ENCODE data around the gene ETV3. TPM values are rescaled to one million over a fixed set of nuclear protein-coding genes. Genes with fewer than 3 reads are reported as not detected.
"Not testable (repeated sequence)": the region's sequence is repeated elsewhere in the genome, so short reads cannot be mapped to it uniquely, and the experiment has no call there.

Gene ETV3
- polyA plus RNA-seq (2013) = 26.7 TPM

DNA sequence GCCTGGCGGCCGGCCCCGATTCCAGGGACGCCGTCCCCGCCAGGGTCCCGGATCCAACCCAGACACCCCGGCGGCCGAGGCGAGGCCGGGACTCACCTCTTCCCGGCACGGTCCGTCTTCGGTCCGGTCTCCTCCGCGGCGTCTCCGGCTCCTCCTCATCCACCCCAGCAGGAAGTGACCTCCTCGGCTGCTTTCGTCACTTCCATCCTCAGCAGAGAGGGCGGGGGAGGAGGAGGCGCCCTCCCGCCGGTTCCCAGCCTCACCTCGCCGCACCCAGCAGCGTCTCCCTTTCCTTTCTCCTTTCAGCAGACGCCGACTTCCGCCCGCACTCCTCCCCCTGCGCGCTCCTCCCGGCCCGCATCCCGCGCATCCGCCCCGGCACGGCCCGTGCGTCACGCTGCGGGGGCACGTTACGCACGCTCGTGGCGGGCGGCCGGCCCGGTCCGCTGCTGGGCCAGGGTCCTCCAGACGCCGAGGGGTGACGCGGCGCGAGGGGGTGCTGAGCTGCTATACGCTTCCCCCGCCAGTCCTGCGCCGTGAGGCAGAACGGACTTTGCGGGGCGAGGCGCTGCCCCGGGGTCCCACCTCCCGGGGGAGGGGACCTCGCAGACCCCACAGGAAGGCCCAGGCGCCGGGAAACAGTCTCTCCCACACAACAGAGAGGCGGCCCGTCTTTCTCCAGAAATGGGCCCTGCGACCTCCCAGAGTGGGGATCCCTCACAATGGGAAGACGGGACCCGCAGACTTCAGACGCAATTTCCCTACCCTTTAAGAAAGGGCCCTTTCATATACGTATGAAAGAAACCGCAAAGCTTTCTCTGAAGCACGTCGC lies at the start of gene ETV3:
TSS of gene ETV3 (minus strand) at position 176 of the 832 bp plus-strand sequence. CDS start 2,043 bp downstream, outside the sequence.
- peaks cover 21 to 40% (median 27%) of the 10 kb centered on the region in 4 experiments for H3K4me1 ChIP-seq (ENCODE audit: control extremely low read depth in 1 of 4, control insufficient read depth in 4 of 4, insufficient read depth in 4 of 4, low read length in 3 of 4)
- peak; percentile 87 to 93 (median 90) for DNase-seq
- ChIA-PET POLR2A (interaction anchor here (1.0 to 3.4 kb wide), 3 partner anchors 10 to 65 kb away, joined by 3 to 31 read pairs (median 12); no protein-coding TSS in a partner anchor), CTCF (interaction anchor here (1.7 to 15.6 kb wide), 2 partner anchors 9 to 15 kb away, joined by 3 to 180 read pairs; no protein-coding TSS in a partner anchor)
- peaks cover 12 to 28% (median 20%) of the 10 kb centered on the region in 4 experiments for H3K36me3 ChIP-seq (ENCODE audit: control insufficient read depth in 4 of 4, insufficient read depth in 4 of 4, low read length in 3 of 4)
- peak within 1 kb of the TSS; percentile 80 to 97 (median 94) for H3K4me3 ChIP-seq (ENCODE audit: control insufficient read depth in 1 of 7, extremely low read depth in 1 of 7, insufficient read depth in 4 of 7, low read depth in 2 of 7, low read length in 6 of 7)
- WGBS (ENCODE audit: insufficient coverage) = 0% methylated on average over 59 of the region's 85 CpGs
- no peaks in the 10 kb centered on the region for H3K9me3 ChIP-seq (ENCODE audit: control extremely low read depth in 1 of 5, control insufficient read depth in 4 of 5, insufficient read depth in 2 of 5, low read depth in 1 of 5, low read length in 4 of 5)
- H3K27me3 ChIP-seq (replicated peaks in 2 of 5; ENCODE audit: control insufficient read depth in 4 of 5, insufficient read depth in 5 of 5, low read length in 4 of 5) = no peaks in the 10 kb centered on the region
- peak within 1 kb of the TSS; percentile 91 to 96 for H3K27ac ChIP-seq (ENCODE audit: insufficient read depth in 1 of 2, low read depth in 1 of 2, low read length in 2 of 2, poor library complexity in 1 of 2, severe bottlenecking in 2 of 2)

DNA sequence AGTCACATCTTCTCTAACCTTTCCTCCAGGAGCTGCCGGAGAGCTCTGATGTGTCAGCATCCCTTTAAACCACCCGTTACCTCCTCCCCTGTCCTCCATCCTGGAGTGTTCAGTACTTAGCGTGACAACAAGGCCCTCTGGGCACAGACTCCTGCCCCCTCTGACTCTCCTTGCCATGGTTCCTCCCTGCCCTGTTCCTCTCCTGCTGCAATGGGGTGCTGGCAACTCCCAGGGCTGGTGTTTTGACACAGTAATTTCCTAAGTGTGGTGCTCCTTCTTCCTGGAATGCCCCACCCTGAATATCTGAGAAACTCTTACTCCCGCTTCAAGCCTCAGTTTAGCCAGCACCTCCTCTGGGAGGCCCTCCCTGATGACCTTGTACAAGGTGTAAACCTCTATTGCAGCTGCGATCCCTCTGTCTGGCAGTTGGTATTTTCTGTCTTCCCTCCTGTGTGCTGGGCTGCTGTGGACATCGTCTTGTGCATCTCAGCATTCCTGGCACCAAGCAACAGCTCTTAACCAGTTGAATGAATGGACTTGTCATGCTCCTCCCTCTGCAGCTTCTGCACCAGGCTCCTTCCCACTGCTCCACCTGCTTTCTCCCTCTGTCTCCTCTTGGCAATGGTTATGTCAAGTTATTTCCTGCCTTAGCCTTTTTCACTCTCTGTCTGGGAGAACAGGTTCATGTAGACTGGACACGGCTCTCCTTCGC lies 48.2 kb upstream of the ETV3 start:
- H3K27ac ChIP-seq (ENCODE audit: insufficient read depth in 1 of 2, low read depth in 1 of 2, low read length in 2 of 2, poor library complexity in 1 of 2, severe bottlenecking in 2 of 2) = no peak overlapping the region
- no peaks in the 10 kb centered on the region for H3K9me3 ChIP-seq (ENCODE audit: control extremely low read depth in 1 of 5, control insufficient read depth in 4 of 5, insufficient read depth in 2 of 5, low read depth in 1 of 5, low read length in 4 of 5)
- H3K4me1 ChIP-seq (ENCODE audit: control extremely low read depth in 1 of 4, control insufficient read depth in 4 of 4, insufficient read depth in 4 of 4, low read length in 3 of 4) = peaks cover 3 to 15% (median 13%) of the 10 kb centered on the region in 4 experiments
- POLR2A ChIA-PET = no interaction called here
- H3K4me3 ChIP-seq (ENCODE audit: control insufficient read depth in 1 of 7, extremely low read depth in 1 of 7, insufficient read depth in 4 of 7, low read depth in 2 of 7, low read length in 6 of 7) = no peak overlapping the region
- CTCF ChIA-PET = interaction anchor here (1.3 to 2.4 kb wide), 8 partner anchors 8 to 319 kb away, joined by 3 to 11 read pairs (median 6); no protein-coding TSS in a partner anchor
- DNase-seq = no peak
- 99% methylated on average over 8 of the region's 8 CpGs for WGBS (ENCODE audit: insufficient coverage)
- peaks cover 0 to 3% (median 0%) of the 10 kb centered on the region in 5 experiments for H3K27me3 ChIP-seq (replicated peaks in 2 of 5; ENCODE audit: control insufficient read depth in 4 of 5, insufficient read depth in 5 of 5, low read length in 4 of 5)
- H3K36me3 ChIP-seq (ENCODE audit: control insufficient read depth in 4 of 4, insufficient read depth in 4 of 4, low read length in 3 of 4) = no peaks in the 10 kb centered on the region

DNA sequence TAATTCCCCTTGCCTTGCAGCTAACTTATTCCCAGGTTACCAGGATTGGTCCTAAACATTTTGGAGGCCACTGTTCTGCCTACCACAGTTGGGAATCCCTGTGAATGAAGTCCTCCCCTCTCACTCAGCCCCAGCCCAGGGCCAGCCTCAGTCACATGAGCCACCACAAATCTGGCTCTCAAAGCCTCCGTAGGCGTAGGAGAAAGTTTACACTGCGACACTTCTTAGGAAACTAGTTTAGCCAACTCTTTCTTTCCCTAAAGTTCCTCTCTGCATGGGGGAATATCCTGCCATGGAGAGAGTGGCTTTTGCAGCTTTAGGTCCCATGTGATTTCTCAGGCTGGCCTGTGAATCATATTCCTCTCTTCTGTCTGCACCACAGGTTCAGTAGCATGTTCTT lies 45.7 kb upstream of the ETV3 start:
- DNase-seq = no peak
- Histone ChIP-seq H3K4me1 (ENCODE audit: control extremely low read depth in 1 of 4, control insufficient read depth in 4 of 4, insufficient read depth in 4 of 4, low read length in 3 of 4) (peaks cover 3 to 23% (median 19%) of the 10 kb centered on the region in 4 experiments), H3K36me3 (ENCODE audit: control insufficient read depth in 4 of 4, insufficient read depth in 4 of 4, low read length in 3 of 4) (no peaks in the 10 kb centered on the region), H3K4me3 (ENCODE audit: control insufficient read depth in 1 of 7, extremely low read depth in 1 of 7, insufficient read depth in 4 of 7, low read depth in 2 of 7, low read length in 6 of 7) (no peak overlapping the region), H3K27me3 (replicated peaks in 2 of 5; ENCODE audit: control insufficient read depth in 4 of 5, insufficient read depth in 5 of 5, low read length in 4 of 5) (no peaks in the 10 kb centered on the region), H3K27ac (ENCODE audit: insufficient read depth in 1 of 2, low read depth in 1 of 2, low read length in 2 of 2, poor library complexity in 1 of 2, severe bottlenecking in 2 of 2) (no peak overlapping the region), H3K9me3 (ENCODE audit: control extremely low read depth in 1 of 5, control insufficient read depth in 4 of 5, insufficient read depth in 2 of 5, low read depth in 1 of 5, low read length in 4 of 5) (no peaks in the 10 kb centered on the region)
- POLR2A ChIA-PET = no interaction called here
- 100% methylated on average over 1 of the region's 3 CpGs for WGBS (ENCODE audit: insufficient coverage)
- CTCF ChIA-PET = interaction anchor here (1.0 to 2.4 kb wide), 8 partner anchors 9 to 322 kb away, joined by 3 to 11 read pairs (median 4); no protein-coding TSS in a partner anchor

DNA sequence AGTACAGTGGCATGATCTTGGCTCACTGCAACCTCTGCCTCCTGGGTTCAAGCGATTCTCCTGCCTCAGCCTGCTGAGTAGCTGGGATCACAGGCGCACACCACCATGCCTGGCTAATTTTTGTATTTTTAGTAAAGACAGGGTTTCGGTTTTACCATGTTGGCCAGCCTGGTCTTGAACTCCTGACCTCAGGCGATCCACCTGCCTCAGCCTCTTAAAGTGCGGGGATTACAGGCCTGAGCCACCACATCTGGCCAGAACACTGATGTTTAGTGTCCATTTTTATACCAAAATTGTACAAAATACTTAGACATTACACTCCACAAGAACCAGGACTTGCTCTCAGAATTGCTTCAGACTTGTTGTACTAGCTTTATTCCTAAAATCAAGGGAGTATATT lies 44.2 kb upstream of the ETV3 start:
- CTCF ChIA-PET = interaction anchor here (1.3 to 1.7 kb wide), 4 partner anchors 11 to 315 kb away, joined by 3 to 4 read pairs (median 3); no protein-coding TSS in a partner anchor
- H3K9me3 ChIP-seq (ENCODE audit: control extremely low read depth in 1 of 5, control insufficient read depth in 4 of 5, insufficient read depth in 2 of 5, low read depth in 1 of 5, low read length in 4 of 5); H3K27me3 ChIP-seq (replicated peaks in 2 of 5; ENCODE audit: control insufficient read depth in 4 of 5, insufficient read depth in 5 of 5, low read length in 4 of 5); POLR2A ChIA-PET; DNase-seq; H3K36me3 ChIP-seq (ENCODE audit: control insufficient read depth in 4 of 4, insufficient read depth in 4 of 4, low read length in 3 of 4); H3K27ac ChIP-seq (ENCODE audit: insufficient read depth in 1 of 2, low read depth in 1 of 2, low read length in 2 of 2, poor library complexity in 1 of 2, severe bottlenecking in 2 of 2); H3K4me3 ChIP-seq (ENCODE audit: control insufficient read depth in 1 of 7, extremely low read depth in 1 of 7, insufficient read depth in 4 of 7, low read depth in 2 of 7, low read length in 6 of 7): not testable (repeated sequence)
- H3K4me1 ChIP-seq (ENCODE audit: control extremely low read depth in 1 of 4, control insufficient read depth in 4 of 4, insufficient read depth in 4 of 4, low read length in 3 of 4) = peaks cover 3 to 23% (median 19%) of the 10 kb centered on the region in 4 experiments
- WGBS (ENCODE audit: insufficient coverage) = 100% methylated on average over 4 of the region's 5 CpGs

DNA sequence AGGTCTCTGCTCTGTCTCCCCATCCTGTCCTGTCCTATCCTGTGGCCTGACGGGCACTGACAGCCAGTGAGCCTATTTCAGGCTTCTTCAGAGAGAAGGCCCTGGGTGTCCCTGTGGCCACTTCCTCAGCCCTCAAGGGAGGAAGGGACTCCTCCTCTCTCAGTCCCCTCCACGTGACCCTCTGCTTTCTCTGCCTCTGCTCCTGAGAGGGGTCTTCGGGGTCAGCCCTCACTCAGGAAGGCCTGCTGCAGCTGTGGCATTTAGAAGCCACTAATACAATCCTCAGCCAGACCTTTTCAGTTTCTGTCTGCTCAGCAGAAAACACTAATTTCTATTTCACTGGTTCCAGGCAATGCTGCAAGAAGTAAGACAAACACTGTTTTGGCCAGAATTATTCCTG lies 43.6 kb upstream of the ETV3 start:
- H3K4me3 ChIP-seq (ENCODE audit: control insufficient read depth in 1 of 7, extremely low read depth in 1 of 7, insufficient read depth in 4 of 7, low read depth in 2 of 7, low read length in 6 of 7) = no peak overlapping the region
- H3K4me1 ChIP-seq (ENCODE audit: control extremely low read depth in 1 of 4, control insufficient read depth in 4 of 4, insufficient read depth in 4 of 4, low read length in 3 of 4) = peaks cover 3 to 23% (median 19%) of the 10 kb centered on the region in 4 experiments
- DNase-seq = no peak
- CTCF ChIA-PET = interaction anchor here (1.3 to 1.7 kb wide), 6 partner anchors 11 to 315 kb away, joined by 3 to 5 read pairs (median 3); no protein-coding TSS in a partner anchor
- POLR2A ChIA-PET = no interaction called here
- H3K36me3 ChIP-seq (ENCODE audit: control insufficient read depth in 4 of 4, insufficient read depth in 4 of 4, low read length in 3 of 4) = no peaks in the 10 kb centered on the region
- H3K27ac ChIP-seq (ENCODE audit: insufficient read depth in 1 of 2, low read depth in 1 of 2, low read length in 2 of 2, poor library complexity in 1 of 2, severe bottlenecking in 2 of 2) = no peak overlapping the region
- H3K27me3 ChIP-seq (replicated peaks in 2 of 5; ENCODE audit: control insufficient read depth in 4 of 5, insufficient read depth in 5 of 5, low read length in 4 of 5) = no peaks in the 10 kb centered on the region
- H3K9me3 ChIP-seq (ENCODE audit: control extremely low read depth in 1 of 5, control insufficient read depth in 4 of 5, insufficient read depth in 2 of 5, low read depth in 1 of 5, low read length in 4 of 5) = no peaks in the 10 kb centered on the region
- 52% methylated on average over 3 of the region's 3 CpGs for WGBS (ENCODE audit: insufficient coverage)

- Histone ChIP-seq H3K9me3 (ENCODE audit: control extremely low read depth in 1 of 5, control insufficient read depth in 4 of 5, insufficient read depth in 2 of 5, low read depth in 1 of 5, low read length in 4 of 5) (no peaks in the 10 kb centered on the region), H3K36me3 (ENCODE audit: control insufficient read depth in 4 of 4, insufficient read depth in 4 of 4, low read length in 3 of 4) (no peaks in the 10 kb centered on the region), H3K27me3 (replicated peaks in 2 of 5; ENCODE audit: control insufficient read depth in 4 of 5, insufficient read depth in 5 of 5, low read length in 4 of 5) (no peaks in the 10 kb centered on the region), H3K27ac (ENCODE audit: insufficient read depth in 1 of 2, low read depth in 1 of 2, low read length in 2 of 2, poor library complexity in 1 of 2, severe bottlenecking in 2 of 2) (no peak overlapping the region), H3K4me3 (ENCODE audit: control insufficient read depth in 1 of 7, extremely low read depth in 1 of 7, insufficient read depth in 4 of 7, low read depth in 2 of 7, low read length in 6 of 7) (no peak overlapping the region), H3K4me1 (ENCODE audit: control extremely low read depth in 1 of 4, control insufficient read depth in 4 of 4, insufficient read depth in 4 of 4, low read length in 3 of 4) (peaks cover 3 to 23% (median 19%) of the 10 kb centered on the region in 4 experiments)
- 0% methylated on average over 2 of the region's 5 CpGs for WGBS (ENCODE audit: insufficient coverage)
- POLR2A ChIA-PET = no interaction called here
- CTCF ChIA-PET = interaction anchor here (1.3 to 1.7 kb wide), 6 partner anchors 10 to 316 kb away, joined by 3 to 5 read pairs (median 4); no protein-coding TSS in a partner anchor
- peak in 2 of 3 donors; percentile 26 to 43 for DNase-seq
These were observed 43.1 kb upstream of the ETV3 start for GRCh38 chr1:157181258-157181657.

All from common myeloid progenitor, CD34-positive (primary cell).